SU-DHL-6 (cell line): Measurements from ENCODE around the gene ADAMTS17.

Experiments used
- EZH2phosphoT487 ChIP-seq: fragments of 200-600 bp; sonication (generic), shearing (Covaris generic); conservative IDR thresholded peaks from 2 replicates; pipeline ENCODE4 v1.6.1; 2018; ENCODE audit warnings: mild to moderate bottlenecking, antibody characterized with exemption, low read length, moderate library complexity, mixed read lengths
- TF ChIP-seq, protein P1 (sequence below): fragments of 200-600 bp; sonication (generic); IDR thresholded peaks from one replicate; pipeline ENCODE4 v1.5.1; 2017; ENCODE audit warnings: antibody characterized with exemption, mild to moderate bottlenecking, low read length, moderate library complexity; ENCODE audit not compliant: insufficient read depth, poor library complexity, severe bottlenecking

DNA sequence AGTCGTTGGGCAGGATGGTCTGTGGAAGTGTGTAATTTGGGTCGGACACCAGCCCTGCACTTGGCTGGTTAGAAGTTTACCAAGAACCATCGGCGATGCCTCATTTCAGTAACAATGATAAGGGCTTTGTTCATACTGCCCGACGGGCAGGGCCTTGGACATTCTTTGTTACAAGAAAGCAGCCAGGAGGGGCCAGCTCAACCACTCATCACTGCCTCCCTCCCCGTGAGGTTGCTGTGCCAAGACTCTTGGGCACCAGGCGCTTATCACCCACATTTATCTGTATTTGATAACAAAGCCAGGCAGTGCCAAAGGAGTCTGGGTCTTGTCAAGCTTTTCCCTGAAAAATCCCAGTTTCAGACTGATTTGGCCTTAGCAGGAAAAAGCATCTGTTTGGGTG lies 235.0 kb downstream of the ADAMTS17 start:
- TF ChIP-seq, protein P1, sequence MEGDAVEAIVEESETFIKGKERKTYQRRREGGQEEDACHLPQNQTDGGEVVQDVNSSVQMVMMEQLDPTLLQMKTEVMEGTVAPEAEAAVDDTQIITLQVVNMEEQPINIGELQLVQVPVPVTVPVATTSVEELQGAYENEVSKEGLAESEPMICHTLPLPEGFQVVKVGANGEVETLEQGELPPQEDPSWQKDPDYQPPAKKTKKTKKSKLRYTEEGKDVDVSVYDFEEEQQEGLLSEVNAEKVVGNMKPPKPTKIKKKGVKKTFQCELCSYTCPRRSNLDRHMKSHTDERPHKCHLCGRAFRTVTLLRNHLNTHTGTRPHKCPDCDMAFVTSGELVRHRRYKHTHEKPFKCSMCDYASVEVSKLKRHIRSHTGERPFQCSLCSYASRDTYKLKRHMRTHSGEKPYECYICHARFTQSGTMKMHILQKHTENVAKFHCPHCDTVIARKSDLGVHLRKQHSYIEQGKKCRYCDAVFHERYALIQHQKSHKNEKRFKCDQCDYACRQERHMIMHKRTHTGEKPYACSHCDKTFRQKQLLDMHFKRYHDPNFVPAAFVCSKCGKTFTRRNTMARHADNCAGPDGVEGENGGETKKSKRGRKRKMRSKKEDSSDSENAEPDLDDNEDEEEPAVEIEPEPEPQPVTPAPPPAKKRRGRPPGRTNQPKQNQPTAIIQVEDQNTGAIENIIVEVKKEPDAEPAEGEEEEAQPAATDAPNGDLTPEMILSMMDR, result no peak
- TF ChIP-seq EZH2phosphoT487, result no peak
